Measurements from ENCODE around the gene KHNYN. TPM values are rescaled to one million over a fixed set of nuclear protein-coding genes. Genes with fewer than 3 reads are reported as not detected.

KHNYN gene
- total and polyA plus RNA-seq, 11 donors = 15.6 to 34.5 (median 20.1) TPM

DNA sequence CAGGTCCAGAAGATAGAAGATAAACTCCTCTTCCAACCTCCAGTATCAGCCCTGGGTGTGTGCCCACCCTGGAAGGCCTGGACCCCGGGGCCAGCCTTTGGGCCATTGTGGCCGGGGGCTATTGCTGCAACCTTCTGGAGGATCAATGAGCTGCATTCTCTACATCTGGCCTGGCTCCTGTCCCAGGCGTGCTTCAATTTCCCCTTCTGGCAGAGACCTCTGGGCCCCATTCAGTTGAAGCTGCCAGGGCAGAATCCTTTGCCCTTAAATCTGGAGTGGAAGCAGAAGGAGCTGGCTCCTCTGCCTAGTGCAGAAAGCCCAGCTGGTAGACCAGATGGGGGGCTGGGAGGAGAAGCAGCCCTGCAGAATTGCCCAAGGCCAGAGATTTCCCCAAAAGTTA lies 21.0 kb upstream of the KHNYN start:
- peak in 1 of 5 donors; percentile 51 for DNase-seq
- no peak overlapping the region for H3K4me3 ChIP-seq
- H3K27ac ChIP-seq = no peak overlapping the region
- peaks cover 0 to 62% (median 39%) of the 10 kb centered on the region in 9 donors for H3K36me3 ChIP-seq
- WGBS, 4 donors = 67 to 76% (median 73%) methylated on average over 3 of the region's 3 CpGs
- H3K27me3 ChIP-seq = no peaks in the 10 kb centered on the region
- intact Hi-C loops (cut with DNase I) = no loop called here
- H3K9me3 ChIP-seq = no peaks in the 10 kb centered on the region
- no peak for ATAC-seq
- no peak for TF ChIP-seq POLR2A (IDR thresholded peaks at IDR 0.05)
- TF ChIP-seq, protein P1, sequence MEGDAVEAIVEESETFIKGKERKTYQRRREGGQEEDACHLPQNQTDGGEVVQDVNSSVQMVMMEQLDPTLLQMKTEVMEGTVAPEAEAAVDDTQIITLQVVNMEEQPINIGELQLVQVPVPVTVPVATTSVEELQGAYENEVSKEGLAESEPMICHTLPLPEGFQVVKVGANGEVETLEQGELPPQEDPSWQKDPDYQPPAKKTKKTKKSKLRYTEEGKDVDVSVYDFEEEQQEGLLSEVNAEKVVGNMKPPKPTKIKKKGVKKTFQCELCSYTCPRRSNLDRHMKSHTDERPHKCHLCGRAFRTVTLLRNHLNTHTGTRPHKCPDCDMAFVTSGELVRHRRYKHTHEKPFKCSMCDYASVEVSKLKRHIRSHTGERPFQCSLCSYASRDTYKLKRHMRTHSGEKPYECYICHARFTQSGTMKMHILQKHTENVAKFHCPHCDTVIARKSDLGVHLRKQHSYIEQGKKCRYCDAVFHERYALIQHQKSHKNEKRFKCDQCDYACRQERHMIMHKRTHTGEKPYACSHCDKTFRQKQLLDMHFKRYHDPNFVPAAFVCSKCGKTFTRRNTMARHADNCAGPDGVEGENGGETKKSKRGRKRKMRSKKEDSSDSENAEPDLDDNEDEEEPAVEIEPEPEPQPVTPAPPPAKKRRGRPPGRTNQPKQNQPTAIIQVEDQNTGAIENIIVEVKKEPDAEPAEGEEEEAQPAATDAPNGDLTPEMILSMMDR (IDR thresholded peaks at IDR 0.05) = no peak
- H3K4me1 ChIP-seq = peaks cover 0 to 12% (median 7%) of the 10 kb centered on the region in 12 donors

DNA sequence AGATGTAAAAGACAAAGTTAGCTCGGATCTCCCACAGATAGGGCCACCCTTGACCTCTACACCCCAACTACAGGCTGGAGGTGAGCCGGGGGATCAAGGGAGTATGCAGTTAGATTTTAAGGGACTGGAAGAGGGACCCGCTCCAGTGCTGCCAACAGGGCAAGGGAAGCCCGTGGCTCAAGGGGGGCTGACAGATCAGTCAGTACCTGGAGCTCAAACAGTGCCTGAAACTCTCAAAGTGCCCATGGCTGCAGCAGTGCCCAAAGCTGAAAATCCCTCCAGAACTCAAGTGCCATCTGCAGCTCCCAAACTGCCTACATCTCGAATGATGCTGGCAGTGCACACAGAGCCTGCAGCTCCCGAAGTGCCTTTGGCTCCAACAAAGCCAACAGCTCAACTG lies 20.6 kb upstream of the KHNYN start:
- H3K36me3 ChIP-seq = peaks cover 0 to 66% (median 43%) of the 10 kb centered on the region in 9 donors
- no peaks in the 10 kb centered on the region for H3K9me3 ChIP-seq
- TF ChIP-seq POLR2A (IDR thresholded peaks at IDR 0.05) = no peak
- TF ChIP-seq, protein P1 (IDR thresholded peaks at IDR 0.05) = no peak
- no peaks in the 10 kb centered on the region for H3K27me3 ChIP-seq
- intact Hi-C loops (cut with DNase I) = no loop called here
- no peak overlapping the region for H3K27ac ChIP-seq
- 82 to 91% (median 88%) methylated on average over 4 to 6 of the region's 6 CpGs for WGBS, 4 donors
- peaks cover 0 to 8% (median 4%) of the 10 kb centered on the region in 12 donors for H3K4me1 ChIP-seq
- ATAC-seq (no peak), DNase-seq (peak in 1 of 5 donors; percentile 18)
- no peak overlapping the region for H3K4me3 ChIP-seq

DNA sequence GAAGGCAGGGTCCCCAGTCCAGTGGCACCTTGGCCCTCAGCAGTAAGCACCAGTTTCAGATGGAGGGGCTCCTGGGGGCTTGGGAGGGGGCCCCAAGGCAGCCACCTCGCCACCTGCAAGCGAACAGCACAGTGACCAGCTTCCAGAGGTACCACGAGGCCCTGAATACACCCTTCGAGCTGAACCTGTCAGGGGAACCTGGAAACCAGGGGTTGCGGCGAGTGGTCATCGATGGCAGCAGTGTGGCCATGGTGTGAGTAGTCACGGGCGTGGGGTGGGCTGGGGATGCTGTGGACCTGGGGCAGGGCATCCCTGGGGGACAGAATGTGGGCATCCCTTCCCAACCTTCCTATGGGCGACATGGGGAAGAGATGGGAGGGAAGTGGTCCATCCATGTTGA lies 19.8 kb upstream of the KHNYN start:
- no peak for TF ChIP-seq POLR2A (IDR thresholded peaks at IDR 0.05)
- TF ChIP-seq, protein P1 (IDR thresholded peaks at IDR 0.05) = no peak

DNA sequence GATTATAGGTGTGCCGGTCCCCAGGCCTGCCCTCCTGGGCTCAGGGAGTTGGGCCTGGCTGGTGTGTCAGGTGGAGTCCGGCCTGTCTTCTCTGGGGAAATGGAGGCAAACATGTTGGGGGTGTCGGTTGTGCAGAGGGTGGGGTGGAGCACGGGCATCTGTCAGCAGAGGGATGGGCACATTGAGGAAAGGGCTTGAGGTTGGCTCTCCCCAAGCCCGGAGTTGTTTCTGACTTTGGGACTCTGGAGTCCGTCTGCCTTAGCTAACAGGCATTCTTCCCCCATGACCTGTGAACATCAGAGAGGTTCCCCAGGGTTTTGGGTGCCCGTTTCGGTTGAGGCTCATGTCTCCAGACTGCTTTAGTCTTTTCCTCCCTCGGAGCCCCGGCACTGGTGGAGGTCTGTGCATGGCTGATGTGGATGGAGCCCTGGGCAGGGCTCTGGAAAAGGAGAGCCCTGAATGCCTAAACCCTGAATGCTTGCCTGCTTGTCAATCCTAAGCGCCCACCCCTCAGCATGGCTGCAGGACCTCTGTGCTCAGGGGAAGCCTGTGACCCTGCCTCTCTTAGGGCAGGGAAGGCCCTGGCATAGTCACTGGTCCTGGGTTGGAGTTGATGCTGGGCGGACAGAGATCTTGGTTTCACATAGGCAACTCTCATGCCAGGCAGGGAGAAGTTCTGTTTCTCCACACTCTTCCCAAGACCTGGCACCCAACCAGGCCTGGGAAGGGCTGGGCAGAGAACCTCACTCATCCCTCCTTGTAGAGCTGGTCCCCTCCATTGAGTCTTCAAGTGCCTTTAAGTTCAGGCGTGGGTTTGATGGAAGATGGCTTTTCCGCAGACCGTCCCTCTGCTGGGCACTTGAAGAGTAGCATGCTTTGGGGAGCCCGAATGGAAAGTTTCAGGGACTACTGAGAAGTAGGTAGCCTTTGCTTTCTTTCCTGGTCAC lies 18.0 kb upstream of the KHNYN start:
- Histone ChIP-seq H3K4me3 (no peak overlapping the region), H3K9me3 (no peaks in the 10 kb centered on the region), H3K27me3 (no peaks in the 10 kb centered on the region), H3K4me1 (peaks cover 0 to 3% (median 0%) of the 10 kb centered on the region in 12 donors), H3K27ac (no peak overlapping the region), H3K36me3 (peaks cover 0 to 80% (median 49%) of the 10 kb centered on the region in 9 donors)
- no peak for TF ChIP-seq POLR2A (IDR thresholded peaks at IDR 0.05)
- TF ChIP-seq, protein P1 (IDR thresholded peaks at IDR 0.05) = peak; percentile 45 to 69 (median 56)
- intact Hi-C loops (cut with DNase I) = loop anchor here in 3 of 10 donors (5.0 kb wide), 2 partner anchors 44 to 79 kb away; partner anchors contain the start of gene NFATC4 (in 2 of the 3)
- peak in 3 of 4 donors; percentile 11 to 51 (median 33) for ATAC-seq
- 72 to 82% (median 75%) methylated on average over 15 to 16 of the region's 16 CpGs for WGBS, 4 donors
- peak in 1 of 5 donors; percentile 18 for DNase-seq

More for the DNA sequence above, 19.8 kb upstream of the KHNYN start:
- intact Hi-C loops (cut with DNase I) = loop anchor here in 3 of 10 donors (5.0 kb wide), 2 partner anchors 43 to 78 kb away; partner anchors contain the start of gene NFATC4 (in 2 of the 3)
- DNase-seq (peak in 1 of 5 donors; percentile 24), ATAC-seq (no peak)
- Histone ChIP-seq H3K4me1 (peaks cover 0 to 3% (median 0%) of the 10 kb centered on the region in 12 donors), H3K9me3 (no peaks in the 10 kb centered on the region), H3K27me3 (no peaks in the 10 kb centered on the region), H3K36me3 (peaks cover 0 to 74% (median 44%) of the 10 kb centered on the region in 9 donors), H3K27ac (no peak overlapping the region), H3K4me3 (no peak overlapping the region)
- WGBS, 4 donors = 92 to 95% (median 94%) methylated on average over 9 to 10 of the region's 10 CpGs
